ENCODE data around the gene ANKRD49. TPM values are rescaled to one million over a fixed set of nuclear protein-coding genes. Genes with fewer than 3 reads are reported as not detected.
A peak's percentile ranks its signal among the peaks of the same experiment; 100 is the strongest.

Gene ANKRD49
- total RNA-seq, 4 donors from 2014 or later, result 12.5 to 22.8 (median 16.9) TPM

- ATAC-seq, result no peak
- H3K4me3 ChIP-seq, result peak overlapping the region in 1 of 2 donors; percentile 87
- TF ChIP-seq POLR2AphosphoS5 (IDR thresholded peaks at IDR 0.05), result no peak
Measured at GRCh38 chr11:94546886-94547285, 53.1 kb downstream of the ANKRD49 start.

DNA sequence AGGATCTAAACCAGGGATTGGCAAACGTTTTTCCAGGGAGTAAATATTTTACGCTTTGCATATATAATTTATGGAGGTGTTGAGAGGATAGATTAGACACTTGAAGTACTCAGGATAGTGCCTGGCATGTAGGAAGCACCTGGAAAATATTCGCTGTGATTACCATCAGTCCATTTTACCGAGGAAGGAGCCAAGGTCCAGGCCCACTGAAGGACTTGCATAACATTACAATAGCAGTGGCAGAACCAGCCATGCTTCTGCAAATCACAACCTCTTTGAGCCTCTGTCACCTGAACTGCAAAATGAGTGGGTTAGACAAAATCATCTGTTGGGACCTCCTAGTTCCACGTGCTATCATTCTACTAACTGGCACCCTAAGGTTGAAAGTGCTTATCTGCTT, 55.4 kb downstream of the ANKRD49 start:
- no peak for ATAC-seq
- peaks cover 0 to 54% (median 20%) of the 10 kb centered on the region in 3 donors for H3K4me1 ChIP-seq
- H3K4me3 ChIP-seq, result no peak overlapping the region
- H3K27ac ChIP-seq, result no peak overlapping the region
- H3K27me3 ChIP-seq, result no peaks in the 10 kb centered on the region
- no peaks in the 10 kb centered on the region for H3K9me3 ChIP-seq
- TF ChIP-seq POLR2AphosphoS5 (IDR thresholded peaks at IDR 0.05) (no peak), EP300 (IDR thresholded peaks at IDR 0.05) (no peak), POLR2A (IDR thresholded peaks at IDR 0.05) (no peak), CTCF (IDR thresholded peaks at IDR 0.05) (no peak)
- H3K36me3 ChIP-seq, result no peaks in the 10 kb centered on the region
- 38 to 50% methylated on average over 3 to 5 of the region's 5 CpGs for WGBS, 2 donors (ENCODE audit: low coverage in 1 of 2)

More at GRCh38 chr11:94546886-94547285, 53.1 kb downstream of the ANKRD49 start:
- Histone ChIP-seq H3K27me3 (no peaks in the 10 kb centered on the region), H3K4me1 (peaks cover 0 to 66% (median 24%) of the 10 kb centered on the region in 3 donors), H3K36me3 (no peaks in the 10 kb centered on the region), H3K27ac (no peak overlapping the region), H3K9me3 (no peaks in the 10 kb centered on the region)
- WGBS, 2 donors (ENCODE audit: low coverage in 1 of 2), result 83 to 87% methylated on average over 1 of the region's 1 CpG

Small RNAs within 50 kb of the gene (small RNA-seq; reads per million reads assigned to genes)
- gene MIR548L, result 0 to 0.12 (median 0.04) reads per million in 4 donors

Other genes starting within 250 kb of the ANKRD49 start
- not detected for gene IZUMO1R, start 189.4 kb upstream of the ANKRD49 start, total RNA-seq
- under 1 TPM in 3 of 4 donors, not detected in 1; 0.27 to 0.62 (median 0.35) TPM for gene GPR83, start 92.6 kb upstream of the ANKRD49 start, total RNA-seq
- 10 to 100 TPM; 13.8 to 15.9 (median 14.5) TPM for gene MRE11, start 140 bp upstream of the ANKRD49 start, total RNA-seq
- gene C11orf97, start 18.5 kb downstream of the ANKRD49 start, total RNA-seq, result not detected
- 1 to 10 TPM; 5.2 to 7.8 (median 7.6) TPM for gene FUT4, start 49.9 kb downstream of the ANKRD49 start, total RNA-seq
- gene PIWIL4, start 73.4 kb downstream of the ANKRD49 start, total RNA-seq, result 1 to 10 TPM; 2.0 to 8.5 (median 6.0) TPM

All from gastroesophageal sphincter (tissue), 4 donors.